Measurements from ENCODE around the gene ZNF460. TPM values are rescaled to one million over a fixed set of nuclear protein-coding genes. Genes with fewer than 3 reads are reported as not detected.

The ZNF460 gene
- total RNA-seq, 6 experiments from 2014 or later, result 17.3 to 39.5 (median 22.2) TPM

- DNase-seq, result no peak
- Mint-ChIP-seq H3K9me3 (no peaks in the 10 kb centered on the region), H3K4me3 (peak overlapping the region; percentile 86), H3K4me1 (ENCODE audit: low read depth) (peaks cover 13% of the 10 kb centered on the region), H3K36me3 (ENCODE audit: low read depth) (peaks cover 17% of the 10 kb centered on the region), H3K27ac (peak overlapping the region; percentile 87), H3K27me3 (ENCODE audit: insufficient read depth) (peaks cover 3% of the 10 kb centered on the region)
- no peak for TF ChIP-seq CTCF (IDR thresholded peaks at IDR 0.05)
These were observed 39.1 kb upstream of the ZNF460 start for GRCh38 chr19:57241176-57241575.

GRCh38 chr19:57242821-57243220 lies 37.5 kb upstream of the ZNF460 start:
- Mint-ChIP-seq H3K27ac (no peak overlapping the region), H3K27me3 (ENCODE audit: insufficient read depth) (peaks cover 3% of the 10 kb centered on the region), H3K9me3 (no peaks in the 10 kb centered on the region), H3K4me3 (no peak overlapping the region; the same call in 1 of the 2 replicates), H3K36me3 (ENCODE audit: low read depth) (peaks cover 22% of the 10 kb centered on the region), H3K4me1 (ENCODE audit: low read depth) (peaks cover 13% of the 10 kb centered on the region)
- DNase-seq, result no peak
- TF ChIP-seq CTCF (IDR thresholded peaks at IDR 0.05), result no peak

GRCh38 chr19:57244513-57244912 lies 35.8 kb upstream of the ZNF460 start:
- H3K36me3 Mint-ChIP-seq (ENCODE audit: low read depth), result peaks cover 32% of the 10 kb centered on the region

GRCh38 chr19:57245066-57245465 lies 35.2 kb upstream of the ZNF460 start:
- peaks cover 33% of the 10 kb centered on the region for H3K36me3 Mint-ChIP-seq (ENCODE audit: low read depth)
- H3K4me1 Mint-ChIP-seq (ENCODE audit: low read depth), result peaks cover 15% of the 10 kb centered on the region
- no peak for TF ChIP-seq CTCF (IDR thresholded peaks at IDR 0.05)
- H3K4me3 Mint-ChIP-seq, result no peak overlapping the region
- no peak for DNase-seq
- H3K9me3 Mint-ChIP-seq, result no peaks in the 10 kb centered on the region
- no peak overlapping the region for H3K27ac Mint-ChIP-seq
- H3K27me3 Mint-ChIP-seq (ENCODE audit: insufficient read depth), result peaks cover 3% of the 10 kb centered on the region

More at GRCh38 chr19:57244513-57244912, 35.8 kb upstream of the ZNF460 start:
- TF ChIP-seq CTCF (IDR thresholded peaks at IDR 0.05), result no peak
- Mint-ChIP-seq H3K27me3 (ENCODE audit: insufficient read depth) (peaks cover 3% of the 10 kb centered on the region), H3K4me3 (no peak overlapping the region), H3K9me3 (no peaks in the 10 kb centered on the region), H3K27ac (no peak overlapping the region), H3K4me1 (ENCODE audit: low read depth) (peaks cover 18% of the 10 kb centered on the region)
- DNase-seq, result no peak

GRCh38 chr19:57245959-57246358 lies 34.3 kb upstream of the ZNF460 start:
- Mint-ChIP-seq H3K27me3 (ENCODE audit: insufficient read depth) (peaks cover 2% of the 10 kb centered on the region; the same call in 1 of the 2 replicates), H3K9me3 (no peaks in the 10 kb centered on the region), H3K4me3 (no peak overlapping the region), H3K27ac (no peak overlapping the region), H3K36me3 (ENCODE audit: low read depth) (peaks cover 40% of the 10 kb centered on the region), H3K4me1 (ENCODE audit: low read depth) (peaks cover 12% of the 10 kb centered on the region)
- no peak for DNase-seq
- no peak for TF ChIP-seq CTCF (IDR thresholded peaks at IDR 0.05)

- H3K27me3 Mint-ChIP-seq (ENCODE audit: insufficient read depth), result peaks cover 2% of the 10 kb centered on the region; the same call in 1 of the 2 replicates
- H3K4me1 Mint-ChIP-seq (ENCODE audit: low read depth), result peaks cover 7% of the 10 kb centered on the region; the same call in 1 of the 2 replicates
- H3K36me3 Mint-ChIP-seq (ENCODE audit: low read depth), result peaks cover 63% of the 10 kb centered on the region
- DNase-seq, result no peak
- no peak for TF ChIP-seq CTCF (IDR thresholded peaks at IDR 0.05)
- H3K9me3 Mint-ChIP-seq, result no peaks in the 10 kb centered on the region
- no peak overlapping the region for H3K4me3 Mint-ChIP-seq
- H3K27ac Mint-ChIP-seq, result no peak overlapping the region
These were observed 31.6 kb upstream of the ZNF460 start for GRCh38 chr19:57248646-57249045.
